Neural cell (in vitro differentiated cells): ENCODE data around the gene MECP2.

Source experiments
- EZH2 ChIP-seq: fragments of 200-600, 300-800 bp; shearing (Covaris generic), sonication (generic); IDR thresholded peaks from 2 replicates; pipeline ENCODE4 v1.6.1; 2014; ENCODE audit warnings: antibody characterized with exemption, low read length, borderline replicate concordance, mild to moderate bottlenecking; ENCODE audit not compliant: insufficient read depth, poor library complexity, severe bottlenecking
- POLR2AphosphoS5 ChIP-seq: IDR thresholded peaks from 2 replicates; pipeline ENCODE4 v1.6.1; 2012
- RAD21 ChIP-seq: fragments of 450-650 bp; conservative IDR thresholded peaks from 2 replicates; pipeline ENCODE4 v1.6.1; 2014; ENCODE audit warnings: antibody characterized with exemption, mild to moderate bottlenecking, moderate library complexity
- TAF1 ChIP-seq: IDR thresholded peaks from 2 replicates; pipeline ENCODE4 v1.6.1; 2012; ENCODE audit warnings: low read depth
- TF ChIP-seq, protein P1 (sequence below): fragments of 450-650 bp; IDR thresholded peaks from 2 replicates; pipeline ENCODE4 v1.5.1; 2014; ENCODE audit warnings: antibody characterized with exemption, mild to moderate bottlenecking, moderate library complexity; ENCODE audit not compliant: poor library complexity, severe bottlenecking
- TF ChIP-seq, protein P2 (sequence below): IDR thresholded peaks from 2 replicates; pipeline ENCODE4 v1.6.1; 2012; ENCODE audit warnings: borderline replicate concordance

DNA sequence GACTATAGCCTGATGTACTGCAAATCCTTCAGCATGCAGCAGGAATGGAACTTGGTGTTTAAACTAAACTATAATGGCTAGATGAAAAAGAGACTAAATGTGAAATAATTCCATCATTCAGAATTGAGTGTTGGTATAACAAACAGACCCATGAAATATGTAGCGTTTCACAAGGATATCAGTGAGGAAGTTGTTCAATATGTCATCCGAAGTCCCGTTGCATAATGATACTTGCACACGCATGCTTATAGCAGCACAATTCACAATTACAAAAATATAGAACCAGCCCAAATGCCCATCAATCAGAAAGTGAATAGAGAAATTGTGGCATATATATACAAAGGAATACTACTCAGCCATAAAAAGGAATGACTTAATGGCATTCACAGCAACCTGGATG, 20.4 kb downstream of the MECP2 start:
- TF ChIP-seq, protein P1, sequence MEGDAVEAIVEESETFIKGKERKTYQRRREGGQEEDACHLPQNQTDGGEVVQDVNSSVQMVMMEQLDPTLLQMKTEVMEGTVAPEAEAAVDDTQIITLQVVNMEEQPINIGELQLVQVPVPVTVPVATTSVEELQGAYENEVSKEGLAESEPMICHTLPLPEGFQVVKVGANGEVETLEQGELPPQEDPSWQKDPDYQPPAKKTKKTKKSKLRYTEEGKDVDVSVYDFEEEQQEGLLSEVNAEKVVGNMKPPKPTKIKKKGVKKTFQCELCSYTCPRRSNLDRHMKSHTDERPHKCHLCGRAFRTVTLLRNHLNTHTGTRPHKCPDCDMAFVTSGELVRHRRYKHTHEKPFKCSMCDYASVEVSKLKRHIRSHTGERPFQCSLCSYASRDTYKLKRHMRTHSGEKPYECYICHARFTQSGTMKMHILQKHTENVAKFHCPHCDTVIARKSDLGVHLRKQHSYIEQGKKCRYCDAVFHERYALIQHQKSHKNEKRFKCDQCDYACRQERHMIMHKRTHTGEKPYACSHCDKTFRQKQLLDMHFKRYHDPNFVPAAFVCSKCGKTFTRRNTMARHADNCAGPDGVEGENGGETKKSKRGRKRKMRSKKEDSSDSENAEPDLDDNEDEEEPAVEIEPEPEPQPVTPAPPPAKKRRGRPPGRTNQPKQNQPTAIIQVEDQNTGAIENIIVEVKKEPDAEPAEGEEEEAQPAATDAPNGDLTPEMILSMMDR: no peak
- TF ChIP-seq, protein P2, sequence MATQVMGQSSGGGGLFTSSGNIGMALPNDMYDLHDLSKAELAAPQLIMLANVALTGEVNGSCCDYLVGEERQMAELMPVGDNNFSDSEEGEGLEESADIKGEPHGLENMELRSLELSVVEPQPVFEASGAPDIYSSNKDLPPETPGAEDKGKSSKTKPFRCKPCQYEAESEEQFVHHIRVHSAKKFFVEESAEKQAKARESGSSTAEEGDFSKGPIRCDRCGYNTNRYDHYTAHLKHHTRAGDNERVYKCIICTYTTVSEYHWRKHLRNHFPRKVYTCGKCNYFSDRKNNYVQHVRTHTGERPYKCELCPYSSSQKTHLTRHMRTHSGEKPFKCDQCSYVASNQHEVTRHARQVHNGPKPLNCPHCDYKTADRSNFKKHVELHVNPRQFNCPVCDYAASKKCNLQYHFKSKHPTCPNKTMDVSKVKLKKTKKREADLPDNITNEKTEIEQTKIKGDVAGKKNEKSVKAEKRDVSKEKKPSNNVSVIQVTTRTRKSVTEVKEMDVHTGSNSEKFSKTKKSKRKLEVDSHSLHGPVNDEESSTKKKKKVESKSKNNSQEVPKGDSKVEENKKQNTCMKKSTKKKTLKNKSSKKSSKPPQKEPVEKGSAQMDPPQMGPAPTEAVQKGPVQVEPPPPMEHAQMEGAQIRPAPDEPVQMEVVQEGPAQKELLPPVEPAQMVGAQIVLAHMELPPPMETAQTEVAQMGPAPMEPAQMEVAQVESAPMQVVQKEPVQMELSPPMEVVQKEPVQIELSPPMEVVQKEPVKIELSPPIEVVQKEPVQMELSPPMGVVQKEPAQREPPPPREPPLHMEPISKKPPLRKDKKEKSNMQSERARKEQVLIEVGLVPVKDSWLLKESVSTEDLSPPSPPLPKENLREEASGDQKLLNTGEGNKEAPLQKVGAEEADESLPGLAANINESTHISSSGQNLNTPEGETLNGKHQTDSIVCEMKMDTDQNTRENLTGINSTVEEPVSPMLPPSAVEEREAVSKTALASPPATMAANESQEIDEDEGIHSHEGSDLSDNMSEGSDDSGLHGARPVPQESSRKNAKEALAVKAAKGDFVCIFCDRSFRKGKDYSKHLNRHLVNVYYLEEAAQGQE: no peak
- TF ChIP-seq POLR2AphosphoS5 (no peak), EZH2 (no peak), TAF1 (no peak), RAD21 (no peak)
